HK-2 (cell line): Measurements from ENCODE around the gene SFPQ.
"Not testable (repeated sequence)": the region's sequence is repeated elsewhere in the genome, so short reads cannot be mapped to it uniquely, and the experiment has no call there.

Experiments used
- DNase-seq: peaks from one replicate; pipeline ENCODE4 v3.0.0-alpha.2; 2018; ENCODE audit not compliant: unreplicated experiment

SFPQ gene

DNA sequence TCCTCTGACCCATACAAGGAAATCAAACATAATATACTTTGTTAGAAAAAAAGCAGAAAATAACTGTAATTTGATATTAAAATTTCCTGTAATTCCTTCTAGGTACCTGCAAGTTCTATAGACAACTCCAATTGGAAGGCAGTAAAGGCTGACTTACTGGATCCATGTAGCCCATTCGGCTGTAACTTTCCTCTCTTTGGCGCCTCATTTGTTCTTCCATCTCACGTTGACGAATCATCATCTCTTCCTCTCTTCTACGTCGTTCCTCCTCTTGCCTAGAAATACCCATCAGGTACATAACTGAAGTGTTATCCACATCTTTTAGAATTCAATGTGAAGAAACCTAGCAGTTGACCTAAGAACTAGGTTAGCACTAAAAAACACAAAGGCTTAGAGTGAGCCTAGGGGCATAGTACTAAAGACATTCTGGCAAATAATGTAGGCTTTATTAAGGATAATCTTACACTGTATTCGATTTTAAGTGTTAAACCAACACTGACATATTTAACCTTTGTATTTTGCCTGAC is 5.1 kb downstream of the SFPQ start:
- DNase-seq: no peak

DNA sequence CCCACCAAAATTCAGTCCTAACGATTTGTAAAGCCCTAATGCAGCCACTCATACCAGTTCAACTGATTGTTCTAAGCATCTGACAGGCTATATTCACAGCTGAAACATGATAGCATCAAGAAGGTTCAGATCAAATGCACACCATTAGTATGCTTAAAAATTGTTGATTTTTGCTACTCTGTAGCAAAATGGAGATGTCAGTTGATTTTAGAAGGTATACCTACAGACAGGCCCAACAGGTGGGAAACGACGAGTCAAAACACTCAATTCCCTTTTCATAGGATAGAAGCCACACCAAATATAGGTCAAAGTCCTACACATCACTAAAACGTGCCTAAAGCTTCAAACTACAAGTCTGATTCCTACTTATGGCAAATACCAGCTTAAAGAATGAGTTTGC is 6.7 kb downstream of the SFPQ start:
- DNase-seq: no peak

- no peak for DNase-seq
Measured at GRCh38 chr1:35185200-35185599, 7.7 kb downstream of the SFPQ start.

DNA sequence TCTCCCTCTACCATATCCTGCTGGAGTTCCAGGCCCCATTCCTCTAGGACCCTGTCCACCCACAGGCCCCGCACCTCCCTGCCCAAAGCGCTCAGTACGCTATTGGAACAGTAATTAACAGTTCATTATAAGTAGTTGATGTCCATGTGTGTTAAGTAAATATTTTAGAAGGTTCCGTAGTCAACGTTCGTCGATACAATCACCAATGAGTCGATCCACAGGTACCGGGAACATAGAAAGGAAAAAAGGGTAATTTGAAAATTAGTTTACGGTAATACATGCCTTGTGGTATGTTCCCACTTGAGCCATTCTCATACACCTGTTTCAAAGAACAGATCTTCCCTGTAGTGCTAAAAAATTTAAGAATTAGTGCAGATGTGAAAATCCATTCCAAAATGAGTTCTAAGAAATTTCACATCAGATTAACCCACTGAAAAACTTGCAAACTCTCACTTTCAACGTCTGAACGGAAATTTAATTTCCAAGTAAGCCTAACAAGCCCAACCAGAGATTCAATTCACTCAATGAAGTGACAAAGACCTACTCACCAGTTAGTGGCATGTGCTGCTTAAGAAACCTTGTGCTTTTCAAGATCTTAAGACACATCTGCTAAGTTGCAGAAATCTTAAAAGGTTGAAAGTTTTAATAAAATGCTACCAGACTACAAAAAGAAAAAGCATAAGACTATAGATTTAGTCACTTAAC is 8.3 kb downstream of the SFPQ start:
- DNase-seq: no peak

- DNase-seq: no peak
Measured at GRCh38 chr1:35181790-35182455, 11.0 kb downstream of the SFPQ start.

GRCh38 chr1:35180776-35181374 is 12.1 kb downstream of the SFPQ start:
- DNase-seq: no peak

GRCh38 chr1:35179908-35180307 is 13.0 kb downstream of the SFPQ start:
- DNase-seq: no peak

DNA sequence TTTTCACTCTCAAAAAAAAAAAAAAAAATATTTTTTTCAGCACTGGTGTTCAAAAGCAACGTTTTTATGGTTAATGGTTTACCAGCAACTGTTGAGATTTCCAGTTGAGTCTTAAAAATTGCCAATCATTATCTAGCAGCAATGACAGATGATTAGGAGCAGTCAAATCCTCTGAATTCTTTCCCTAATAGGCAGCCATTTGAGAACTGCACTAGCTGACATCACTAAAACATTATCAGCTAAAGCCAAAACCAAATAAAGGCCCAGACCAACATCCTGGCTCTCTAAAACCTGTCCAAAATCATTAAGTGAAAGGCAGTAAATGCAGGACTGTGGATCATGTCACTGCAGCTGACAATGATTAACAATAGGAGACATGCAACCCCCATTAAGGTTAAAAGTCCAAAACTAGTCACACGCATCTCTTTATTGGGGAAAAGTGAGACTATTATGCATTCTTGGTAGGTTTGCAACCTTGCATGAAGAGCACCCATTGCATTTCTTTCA is 14.0 kb downstream of the SFPQ start:
- no peak for DNase-seq

DNA sequence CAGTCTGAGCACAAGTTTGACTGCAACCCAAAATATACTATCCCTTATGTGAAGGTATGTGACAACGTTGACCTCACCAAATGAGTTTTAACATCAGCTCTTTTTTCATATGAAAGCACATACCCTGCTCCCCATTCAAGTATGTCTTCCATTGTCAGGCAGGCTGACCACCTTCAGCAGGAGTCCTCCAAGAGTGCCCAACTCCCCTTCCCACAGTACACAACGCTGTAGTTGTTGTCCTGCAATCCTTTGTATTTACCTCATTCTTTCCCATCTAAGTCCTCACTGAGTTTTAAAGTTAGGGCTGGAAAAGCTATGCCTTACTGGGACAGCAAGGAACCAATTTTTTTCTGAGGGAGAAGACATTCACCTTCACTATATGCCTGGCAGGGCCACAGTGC is 14.7 kb downstream of the SFPQ start:
- DNase-seq: no peak

DNA sequence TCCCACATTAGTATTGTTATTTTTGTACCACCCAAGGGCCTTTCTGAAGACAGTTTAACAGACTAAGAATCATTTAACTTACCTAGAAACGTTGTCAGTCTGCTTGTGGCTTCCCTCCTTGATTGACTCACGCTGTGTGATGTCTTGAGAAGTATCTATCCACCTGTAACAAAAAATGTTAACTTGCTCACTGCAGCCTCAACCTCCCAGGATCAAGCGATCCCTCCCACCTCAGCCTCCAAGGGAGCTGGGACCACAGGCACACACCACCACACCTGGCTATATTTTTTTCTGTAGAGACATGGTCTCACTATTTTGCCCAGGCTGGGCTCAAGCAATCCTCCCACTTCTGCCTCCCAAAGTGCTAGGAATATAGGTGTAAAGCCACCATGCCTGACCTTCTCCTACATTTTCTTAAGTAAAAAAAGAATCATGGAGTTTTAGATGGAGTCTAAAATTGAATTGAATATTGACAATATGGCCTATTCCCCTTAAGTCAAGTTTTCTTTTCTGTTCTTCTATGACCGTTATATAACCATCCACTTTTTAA is 15.6 kb downstream of the SFPQ start:
- DNase-seq: no peak

GRCh38 chr1:35175602-35176001 is 17.3 kb downstream of the SFPQ start:
- DNase-seq: no peak

GRCh38 chr1:35175098-35175576 is 17.8 kb downstream of the SFPQ start:
- no peak for DNase-seq

DNA sequence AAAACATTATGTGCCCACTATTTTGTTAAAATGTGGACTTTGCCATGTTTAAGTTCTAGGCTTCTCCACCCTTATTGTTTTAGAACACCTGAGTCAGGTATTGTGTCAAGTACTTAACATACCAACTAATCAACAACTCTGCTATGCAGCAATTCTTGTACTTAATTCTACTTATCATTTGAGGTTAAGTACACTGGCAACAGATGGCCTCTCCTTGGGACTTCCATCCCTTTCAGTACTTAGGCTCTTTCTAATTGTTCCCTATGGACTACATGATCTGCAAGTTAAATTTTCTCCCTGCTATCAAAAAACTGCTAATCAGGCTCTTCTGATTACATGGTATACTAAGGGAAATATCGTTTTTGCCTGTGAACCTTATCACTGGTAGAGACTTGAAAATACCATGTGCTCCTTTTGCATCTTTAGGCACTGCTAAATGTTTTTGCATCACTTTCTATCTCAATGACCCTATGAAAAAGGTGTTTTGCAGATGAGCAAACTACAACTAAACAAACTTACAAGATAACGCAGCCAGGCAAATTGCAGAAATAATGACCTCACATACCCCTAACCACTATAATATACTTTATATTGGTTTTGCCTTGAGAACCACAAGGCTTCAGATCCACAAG is 18.9 kb downstream of the SFPQ start:
- DNase-seq: no peak

DNA sequence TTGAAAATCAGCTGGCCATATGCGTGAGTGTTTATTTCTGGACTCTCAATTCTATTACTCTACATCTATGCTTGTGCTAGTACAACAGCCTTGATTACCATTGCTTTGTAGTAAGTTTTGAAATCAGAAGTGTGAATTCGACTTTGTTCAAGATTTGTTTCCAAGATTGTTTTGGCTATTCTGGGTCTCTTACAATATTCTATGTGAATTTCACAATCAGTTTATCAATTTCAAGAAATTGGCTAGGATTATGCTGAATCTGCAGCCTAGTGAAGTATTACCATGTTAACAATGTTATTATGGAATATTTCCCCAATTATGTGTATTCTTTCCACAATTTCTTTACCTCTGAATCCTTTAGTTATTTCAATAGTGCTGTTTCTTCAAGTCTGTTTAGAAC is 19.5 kb downstream of the SFPQ start:
- DNase-seq: no peak

DNA sequence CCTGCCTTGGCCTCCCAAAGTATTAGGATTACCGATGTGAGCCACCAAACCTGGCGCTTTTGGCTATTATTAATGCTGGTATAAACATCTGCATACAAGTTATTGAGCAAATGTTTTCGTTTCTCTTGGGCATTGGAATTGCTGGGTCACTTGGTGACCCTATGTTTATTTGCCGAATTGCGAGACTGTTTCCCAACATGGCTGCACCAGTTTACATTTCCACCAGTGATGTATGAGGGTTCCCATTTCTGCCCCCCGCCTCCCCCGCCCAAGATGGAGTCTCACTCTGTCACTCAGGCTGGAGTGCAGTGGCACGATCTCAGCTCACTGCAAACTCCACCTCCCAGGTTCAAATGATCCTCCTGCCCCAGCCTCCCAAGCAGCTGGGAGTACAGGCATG is 20.9 kb downstream of the SFPQ start:
- DNase-seq: no peak

DNA sequence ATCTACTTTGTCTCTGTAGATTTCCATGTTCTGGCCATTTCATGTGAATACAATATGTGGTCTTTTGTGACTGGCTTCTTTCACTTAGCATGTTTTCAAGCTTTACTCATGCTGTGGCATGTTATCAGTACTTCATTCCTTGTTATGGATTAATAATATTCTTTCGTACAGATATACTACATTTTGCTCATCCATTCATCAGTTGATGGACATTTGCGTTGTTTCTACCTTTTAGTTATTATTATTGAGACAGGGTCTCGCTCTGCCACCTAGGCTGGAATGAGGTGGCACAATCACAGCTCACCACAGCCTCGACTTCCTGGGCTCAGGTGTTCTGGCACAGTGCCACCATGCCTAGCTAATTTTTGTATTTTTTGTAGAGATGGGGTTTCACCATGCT is 21.4 kb downstream of the SFPQ start:
- no peak for DNase-seq

DNA sequence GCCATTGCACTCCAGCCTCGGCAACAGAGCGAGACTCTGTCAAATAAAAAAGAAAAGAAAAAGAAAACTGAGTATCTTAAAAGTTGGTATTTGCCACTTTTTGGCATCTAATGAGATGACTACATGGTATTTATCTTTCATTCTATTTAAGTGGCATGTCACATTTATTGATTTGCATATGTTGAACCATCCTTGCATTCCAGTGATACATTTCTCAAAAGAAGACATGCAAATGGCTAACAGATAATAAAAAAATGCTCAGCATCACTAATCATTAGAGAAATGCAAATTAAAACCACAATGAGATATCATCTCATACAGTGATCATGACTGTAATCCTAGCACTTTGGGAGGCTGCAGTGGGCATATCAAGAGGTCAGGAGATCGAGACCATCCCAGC is 28.1 kb downstream of the SFPQ start:
- DNase-seq: no peak

DNA sequence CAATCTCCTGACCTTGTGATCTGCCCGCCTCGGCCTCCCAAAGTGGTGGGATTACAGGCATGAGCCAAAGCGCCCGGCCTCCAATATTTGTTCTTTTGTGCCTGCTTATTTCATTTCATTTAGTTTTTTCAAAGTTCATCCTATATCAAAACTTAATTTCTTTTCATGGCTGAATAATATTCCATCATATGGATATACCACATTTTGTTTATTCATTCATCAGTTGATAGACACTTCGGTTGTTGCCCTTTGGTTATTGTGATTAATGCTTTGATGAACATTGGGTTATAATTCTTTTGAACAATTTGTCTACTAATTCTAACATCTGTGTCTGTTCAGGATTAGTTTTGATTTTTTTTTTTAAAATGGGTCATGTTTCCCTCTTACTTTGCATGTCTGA is 41.7 kb downstream of the SFPQ start:
- no peak for DNase-seq

DNA sequence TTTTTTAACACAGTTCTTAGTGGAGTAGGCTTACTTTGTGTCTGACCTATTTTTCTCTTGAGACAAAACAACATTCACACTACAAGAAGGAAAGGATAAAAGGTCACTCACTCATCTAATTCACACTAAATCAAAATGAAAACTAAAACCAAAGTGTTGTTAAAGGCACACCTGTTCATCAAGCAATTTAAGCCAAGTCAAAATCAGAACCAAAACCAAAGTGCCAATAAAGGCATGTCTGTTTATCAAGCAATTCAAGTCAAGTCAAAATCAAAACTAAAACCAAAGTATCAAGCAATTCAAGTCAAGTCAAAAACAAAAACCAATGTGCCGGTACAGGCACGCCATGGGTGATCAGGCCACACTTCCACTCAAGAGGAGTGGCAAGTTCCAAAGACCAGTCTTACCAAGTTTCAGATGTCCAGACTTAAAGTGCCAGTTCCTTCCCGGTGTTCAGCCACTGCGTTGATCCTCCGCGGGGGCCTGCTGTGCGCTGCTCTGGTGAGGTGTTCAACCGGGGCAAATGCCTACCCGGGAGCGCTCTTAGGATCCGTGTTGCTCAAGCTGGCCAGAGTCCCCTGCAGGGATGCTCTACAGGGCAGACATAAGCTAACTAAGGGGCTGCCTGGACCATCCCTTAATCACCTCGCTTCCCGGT is 46.9 kb downstream of the SFPQ start:
- DNase-seq: not testable (repeated sequence)

DNA sequence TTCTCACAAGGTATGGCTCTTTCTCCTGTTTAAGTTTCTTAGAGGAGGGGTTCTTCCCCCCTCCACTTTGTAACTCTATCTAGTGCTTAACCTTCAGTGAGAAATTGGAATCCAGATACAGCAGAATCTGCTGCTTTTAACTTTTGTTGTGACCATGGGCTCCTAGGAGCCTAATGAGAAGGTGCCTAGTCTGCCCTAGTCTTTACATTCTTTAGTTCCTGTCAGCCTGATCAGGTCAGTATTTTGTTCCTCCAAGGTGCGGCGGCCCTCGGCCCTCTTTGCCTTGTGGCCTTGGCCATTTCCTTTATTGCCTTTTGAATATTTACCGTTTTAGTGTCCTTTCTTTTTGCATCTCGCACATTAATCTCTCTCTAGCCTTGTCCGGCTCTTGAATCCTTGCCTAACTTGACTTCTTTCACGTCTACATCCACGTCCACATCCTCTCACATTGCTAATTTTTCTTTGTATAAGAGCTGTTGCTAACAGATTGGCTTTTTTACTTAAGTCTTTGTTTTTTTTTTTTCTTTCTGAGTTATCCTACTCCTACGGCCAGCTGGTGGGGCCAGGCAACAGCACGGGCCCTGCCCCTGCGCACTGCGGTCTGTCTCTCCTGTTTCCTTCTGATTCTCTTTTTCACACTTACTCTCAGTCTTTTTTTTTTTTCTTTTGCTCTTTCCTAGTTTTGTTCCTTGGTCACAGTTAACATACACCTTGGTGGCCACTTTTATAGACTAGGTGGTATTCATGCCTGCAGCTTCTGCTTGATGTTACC is 49.0 kb downstream of the SFPQ start:
- DNase-seq: no peak

- not testable (repeated sequence) for DNase-seq
Measured at GRCh38 chr1:35142728-35143127, 50.2 kb downstream of the SFPQ start.
